HepG2 (cell line): ENCODE data around the gene TMEM258. TPM values are rescaled to one million over a fixed set of nuclear protein-coding genes. Genes with fewer than 3 reads are reported as not detected.

ENCODE experiments used
- ETV5 ChIP-seq: IDR thresholded peaks from 2 replicates; pipeline ENCODE4 v1.6.1; 2018; ENCODE audit warnings: missing biosample characterization, missing genetic modification reagents, inconsistent platforms, borderline replicate concordance
- ONECUT2 ChIP-seq: sonication (generic); formaldehyde crosslinking; IDR thresholded peaks from 2 replicates; pipeline ENCODE4 v1.4.0; 2020; ENCODE audit warnings: missing genetic modification reagents
- SSRP1 ChIP-seq: IDR thresholded peaks from 2 replicates; pipeline ENCODE4 v1.6.1; 2016; ENCODE audit warnings: control low read depth
- ZBED4 ChIP-seq: sonication (generic); formaldehyde crosslinking; IDR thresholded peaks from 2 replicates; pipeline ENCODE4 v1.4.0; 2020; ENCODE audit warnings: missing genetic modification reagents, borderline replicate concordance
- ZNF207 ChIP-seq: fragments of 450-650 bp; IDR thresholded peaks from 2 replicates; pipeline ENCODE4 v1.6.1; 2016; ENCODE audit warnings: antibody characterized with exemption, borderline replicate concordance
- ZNF24 ChIP-seq: fragments of 450-650 bp; IDR thresholded peaks from 2 replicates; pipeline ENCODE4 v1.6.1; 2017; ENCODE audit warnings: antibody characterized with exemption, mild to moderate bottlenecking
- ZNF709 ChIP-seq: sonication (generic); formaldehyde crosslinking; IDR thresholded peaks from 2 replicates; pipeline ENCODE4 v1.5.0; 2020; ENCODE audit warnings: mild to moderate bottlenecking, missing genetic modification reagents
- ZNF775 ChIP-seq: sonication (generic); formaldehyde crosslinking; IDR thresholded peaks from 2 replicates; pipeline ENCODE4 v1.4.0; 2020; ENCODE audit warnings: missing genetic modification reagents, mild to moderate bottlenecking, moderate library complexity, borderline replicate concordance
- polyA plus RNA-seq, 8 experiments: library from polyadenylated mRNA; depleted of rRNA in 3 of 8; stranded (reverse) in 7 of 8; unstranded in 1 of 8; fragments of >200 nt; fragmentation: Illumina TruSeq in 4 of 8; extraction: Trizol in 4 of 8; gene quantifications; 2 replicates each; pipeline versions ENCODE4 v1.2.1 to v1.2.3, GENCODE V29; 2011 to 2016; ENCODE audit warnings: low read depth in 4 of 8, missing spikeins in 1 of 8, mixed read lengths in 1 of 8; ENCODE audit not compliant: insufficient read depth in 1 of 8
- total RNA-seq, 5 experiments: library from RNA; depleted of rRNA; stranded (reverse); fragments of >200 nt; fragmentation: Illumina TruSeq; extraction: Trizol; gene quantifications; 2 replicates each; pipeline ENCODE4 v1.2.3, GENCODE V29; 2016; ENCODE audit warnings: low read depth in 1 of 5
- TF ChIP-seq, protein P1 (sequence below): sonication (generic); formaldehyde crosslinking; IDR thresholded peaks from 2 replicates; pipeline ENCODE4 v1.4.0; 2020; ENCODE audit warnings: low read depth, missing genetic modification reagents
- TF ChIP-seq, protein P2 (sequence below): sonication (generic); formaldehyde crosslinking; IDR thresholded peaks from 2 replicates; pipeline ENCODE4 v1.4.0; 2020; ENCODE audit warnings: missing genetic modification reagents, borderline replicate concordance
- TF ChIP-seq, protein P3 (sequence below): sonication (generic); formaldehyde crosslinking; IDR thresholded peaks from 2 replicates; pipeline ENCODE4 v1.4.0; 2020; ENCODE audit warnings: missing genetic modification reagents, low read depth, mild to moderate bottlenecking, borderline replicate concordance

The TMEM258 gene
- total and polyA plus RNA-seq, 2 of the 13 experiments (the other 11 are each of a cell fraction or from before 2014, with no cell fraction given) = 175 to 424 TPM

DNA sequence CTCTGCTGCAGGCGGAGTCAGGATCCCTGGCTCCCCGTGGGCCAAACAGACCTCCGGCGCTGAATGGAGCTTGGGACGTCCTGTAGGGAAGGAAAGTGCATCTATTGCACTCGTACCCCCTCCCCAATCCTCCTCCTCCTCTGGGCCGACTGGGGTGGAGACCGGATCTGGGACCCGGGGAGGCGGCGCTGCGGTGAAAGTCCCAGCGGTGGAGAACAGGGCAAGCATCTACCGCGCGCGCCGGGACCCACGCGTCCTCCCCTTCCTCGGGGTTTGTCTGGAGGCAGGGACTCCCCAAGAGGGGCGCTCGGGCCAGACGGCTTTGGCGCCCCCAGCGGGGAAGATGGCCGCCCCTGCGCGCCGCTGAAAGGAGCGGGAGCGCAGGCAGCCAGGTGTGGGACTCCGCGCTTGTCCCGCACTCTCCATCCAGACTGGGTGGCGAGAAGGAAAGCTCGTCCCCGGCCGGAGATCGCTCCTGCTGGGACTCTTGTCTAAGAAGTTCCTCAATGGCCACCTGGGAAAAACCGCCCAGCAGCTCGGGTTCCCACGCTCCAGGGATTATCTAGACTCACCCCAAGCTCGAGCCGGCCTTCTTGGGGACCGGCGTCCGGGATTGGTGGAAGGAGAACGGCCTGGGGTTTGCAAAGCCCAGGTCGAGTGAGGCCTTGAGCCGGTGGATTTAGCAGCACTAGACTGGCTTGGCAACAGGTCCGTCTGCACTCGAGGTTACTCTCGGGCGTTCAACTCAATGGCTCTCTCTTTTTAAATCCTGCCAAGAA, 36.4 kb upstream of the TMEM258 start (continued):
- TF ChIP-seq, protein P1, sequence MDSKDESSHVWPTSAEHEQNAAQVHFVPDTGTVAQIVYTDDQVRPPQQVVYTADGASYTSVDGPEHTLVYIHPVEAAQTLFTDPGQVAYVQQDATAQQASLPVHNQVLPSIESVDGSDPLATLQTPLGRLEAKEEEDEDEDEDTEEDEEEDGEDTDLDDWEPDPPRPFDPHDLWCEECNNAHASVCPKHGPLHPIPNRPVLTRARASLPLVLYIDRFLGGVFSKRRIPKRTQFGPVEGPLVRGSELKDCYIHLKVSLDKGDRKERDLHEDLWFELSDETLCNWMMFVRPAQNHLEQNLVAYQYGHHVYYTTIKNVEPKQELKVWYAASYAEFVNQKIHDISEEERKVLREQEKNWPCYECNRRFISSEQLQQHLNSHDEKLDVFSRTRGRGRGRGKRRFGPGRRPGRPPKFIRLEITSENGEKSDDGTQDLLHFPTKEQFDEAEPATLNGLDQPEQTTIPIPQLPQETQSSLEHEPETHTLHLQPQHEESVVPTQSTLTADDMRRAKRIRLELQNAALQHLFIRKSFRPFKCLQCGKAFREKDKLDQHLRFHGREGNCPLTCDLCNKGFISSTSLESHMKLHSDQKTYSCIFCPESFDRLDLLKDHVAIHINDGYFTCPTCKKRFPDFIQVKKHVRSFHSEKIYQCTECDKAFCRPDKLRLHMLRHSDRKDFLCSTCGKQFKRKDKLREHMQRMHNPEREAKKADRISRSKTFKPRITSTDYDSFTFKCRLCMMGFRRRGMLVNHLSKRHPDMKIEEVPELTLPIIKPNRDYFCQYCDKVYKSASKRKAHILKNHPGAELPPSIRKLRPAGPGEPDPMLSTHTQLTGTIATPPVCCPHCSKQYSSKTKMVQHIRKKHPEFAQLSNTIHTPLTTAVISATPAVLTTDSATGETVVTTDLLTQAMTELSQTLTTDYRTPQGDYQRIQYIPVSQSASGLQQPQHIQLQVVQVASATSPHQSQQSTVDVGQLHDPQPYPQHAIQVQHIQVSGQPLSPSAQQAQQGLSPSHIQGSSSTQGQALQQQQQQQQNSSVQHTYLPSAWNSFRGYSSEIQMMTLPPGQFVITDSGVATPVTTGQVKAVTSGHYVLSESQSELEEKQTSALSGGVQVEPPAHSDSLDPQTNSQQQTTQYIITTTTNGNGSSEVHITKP (CRISPR knock-in tag) = no peak
- TF ChIP-seq ETV5 (no peak), ZNF207 (no peak), ZNF709 (peak; percentile 53; the same call in 1 of the 2 replicates), ZNF775 (CRISPR knock-in tag) (no peak), SSRP1 (CRISPR knock-in tag) (no peak), ONECUT2 (CRISPR knock-in tag) (no peak), ZBED4 (CRISPR knock-in tag) (no peak), ZNF24 (no peak)
- TF ChIP-seq, protein P2, sequence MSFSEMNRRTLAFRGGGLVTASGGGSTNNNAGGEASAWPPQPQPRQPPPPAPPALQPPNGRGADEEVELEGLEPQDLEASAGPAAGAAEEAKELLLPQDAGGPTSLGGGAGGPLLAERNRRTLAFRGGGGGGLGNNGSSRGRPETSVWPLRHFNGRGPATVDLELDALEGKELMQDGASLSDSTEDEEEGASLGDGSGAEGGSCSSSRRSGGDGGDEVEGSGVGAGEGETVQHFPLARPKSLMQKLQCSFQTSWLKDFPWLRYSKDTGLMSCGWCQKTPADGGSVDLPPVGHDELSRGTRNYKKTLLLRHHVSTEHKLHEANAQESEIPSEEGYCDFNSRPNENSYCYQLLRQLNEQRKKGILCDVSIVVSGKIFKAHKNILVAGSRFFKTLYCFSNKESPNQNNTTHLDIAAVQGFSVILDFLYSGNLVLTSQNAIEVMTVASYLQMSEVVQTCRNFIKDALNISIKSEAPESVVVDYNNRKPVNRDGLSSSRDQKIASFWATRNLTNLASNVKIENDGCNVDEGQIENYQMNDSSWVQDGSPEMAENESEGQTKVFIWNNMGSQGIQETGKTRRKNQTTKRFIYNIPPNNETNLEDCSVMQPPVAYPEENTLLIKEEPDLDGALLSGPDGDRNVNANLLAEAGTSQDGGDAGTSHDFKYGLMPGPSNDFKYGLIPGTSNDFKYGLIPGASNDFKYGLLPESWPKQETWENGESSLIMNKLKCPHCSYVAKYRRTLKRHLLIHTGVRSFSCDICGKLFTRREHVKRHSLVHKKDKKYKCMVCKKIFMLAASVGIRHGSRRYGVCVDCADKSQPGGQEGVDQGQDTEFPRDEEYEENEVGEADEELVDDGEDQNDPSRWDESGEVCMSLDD (CRISPR knock-in tag) = peak; percentile 82; the same call in 1 of the 2 replicates
- TF ChIP-seq, protein P3, sequence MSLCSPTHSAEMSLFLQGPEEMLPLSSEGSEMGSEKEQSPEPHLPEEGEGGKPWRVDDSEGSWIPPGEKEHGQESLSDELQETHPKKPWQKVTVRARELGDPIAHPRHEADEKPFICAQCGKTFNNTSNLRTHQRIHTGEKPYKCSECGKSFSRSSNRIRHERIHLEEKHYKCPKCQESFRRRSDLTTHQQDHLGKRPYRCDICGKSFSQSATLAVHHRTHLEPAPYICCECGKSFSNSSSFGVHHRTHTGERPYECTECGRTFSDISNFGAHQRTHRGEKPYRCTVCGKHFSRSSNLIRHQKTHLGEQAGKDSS = no peak
